ENCODE results near the gene UST. TPM values are rescaled to one million over a fixed set of nuclear protein-coding genes. Genes with fewer than 3 reads are reported as not detected.

UST gene
- total RNA-seq, 1 donor from 2014 or later: 17.1 TPM

DNA sequence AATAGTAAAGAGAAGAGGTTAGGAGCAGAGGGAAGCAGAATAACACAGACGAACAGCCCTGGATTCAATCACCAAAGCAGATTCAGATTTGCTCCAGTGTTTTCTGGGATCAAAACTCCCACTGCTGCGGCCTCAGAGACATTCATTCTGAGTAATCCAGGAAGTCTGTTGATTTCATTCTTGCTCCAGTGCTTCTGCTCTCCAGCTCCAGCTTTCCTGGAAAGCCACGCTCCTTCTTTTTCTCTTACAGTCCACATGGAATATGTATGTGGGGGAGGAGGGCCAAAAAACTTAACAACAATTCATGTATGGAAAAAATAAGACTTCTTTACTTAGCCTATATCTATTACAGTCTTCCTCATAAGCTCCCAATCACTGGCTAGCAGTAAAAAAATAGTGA is 26.4 kb upstream of the UST start:
- no peak for TF ChIP-seq CTCF (IDR thresholded peaks at IDR 0.05)
- peaks cover 11% of the 10 kb centered on the region for H3K4me1 Mint-ChIP-seq (ENCODE audit: low read depth)

DNA sequence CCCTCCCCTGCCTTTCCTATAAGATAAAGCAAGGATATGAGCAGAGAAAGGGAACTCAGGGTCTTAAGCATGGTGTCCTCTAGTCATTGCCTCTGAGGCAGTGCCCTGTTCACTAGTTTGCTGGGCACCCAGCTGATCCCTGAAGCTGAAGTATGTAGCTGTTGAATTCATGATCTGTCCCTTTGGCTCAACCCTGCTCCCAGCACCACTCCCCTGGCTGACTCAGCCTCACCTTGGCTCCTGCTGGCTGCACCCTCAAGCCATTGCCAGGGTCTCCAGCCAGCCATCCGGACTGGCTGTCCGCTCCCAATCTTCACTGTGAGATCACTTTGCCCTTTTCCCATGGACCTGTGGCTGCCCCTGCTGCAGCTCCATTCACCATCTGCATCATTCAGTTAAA is 25.9 kb upstream of the UST start:
- DNase-seq (ENCODE audit: low spot score): no peak
- TF ChIP-seq CTCF (IDR thresholded peaks at IDR 0.05): no peak
- Mint-ChIP-seq H3K27me3 (ENCODE audit: low read depth) (no peaks in the 10 kb centered on the region), H3K4me3 (ENCODE audit: unreplicated experiment) (no peak overlapping the region), H3K4me1 (ENCODE audit: low read depth) (peaks cover 11% of the 10 kb centered on the region), H3K36me3 (ENCODE audit: low read depth) (peaks cover 4% of the 10 kb centered on the region), H3K9me3 (ENCODE audit: low read depth) (peaks cover 12% of the 10 kb centered on the region), H3K27ac (ENCODE audit: unreplicated experiment) (no peak overlapping the region)

More for the DNA sequence above, 26.4 kb upstream of the UST start:
- DNase-seq (ENCODE audit: low spot score): no peak
- Mint-ChIP-seq H3K9me3 (ENCODE audit: low read depth) (peaks cover 9% of the 10 kb centered on the region), H3K36me3 (ENCODE audit: low read depth) (peaks cover 4% of the 10 kb centered on the region), H3K4me3 (ENCODE audit: unreplicated experiment) (no peak overlapping the region), H3K27me3 (ENCODE audit: low read depth) (no peaks in the 10 kb centered on the region), H3K27ac (ENCODE audit: unreplicated experiment) (no peak overlapping the region)

DNA sequence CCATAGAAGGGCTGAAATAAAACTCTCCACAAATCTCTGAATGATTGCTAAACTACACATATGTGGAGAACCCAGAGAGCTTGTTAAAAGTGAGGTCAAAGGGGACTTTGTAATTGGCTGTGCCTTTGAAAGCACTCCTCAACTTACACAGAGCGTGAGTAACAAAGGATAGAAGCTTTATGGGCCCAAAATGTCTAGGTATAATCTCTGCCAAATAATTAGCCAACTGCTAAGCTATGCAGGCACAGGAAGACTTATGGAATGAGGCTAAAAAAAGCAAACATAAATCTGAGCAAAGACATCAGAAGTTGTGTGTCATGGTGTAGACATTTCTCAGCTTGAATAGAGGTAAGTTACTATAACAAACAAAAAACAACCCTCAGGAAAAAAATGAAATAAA is 23.3 kb upstream of the UST start:
- Mint-ChIP-seq H3K4me1 (ENCODE audit: low read depth) (peaks cover 11% of the 10 kb centered on the region), H3K27me3 (ENCODE audit: low read depth) (no peaks in the 10 kb centered on the region), H3K9me3 (ENCODE audit: low read depth) (peaks cover 21% of the 10 kb centered on the region), H3K4me3 (ENCODE audit: unreplicated experiment) (no peak overlapping the region), H3K36me3 (ENCODE audit: low read depth) (peaks cover 5% of the 10 kb centered on the region), H3K27ac (ENCODE audit: unreplicated experiment) (no peak overlapping the region)
- TF ChIP-seq CTCF (IDR thresholded peaks at IDR 0.05): no peak
- no peak for DNase-seq (ENCODE audit: low spot score)

DNA sequence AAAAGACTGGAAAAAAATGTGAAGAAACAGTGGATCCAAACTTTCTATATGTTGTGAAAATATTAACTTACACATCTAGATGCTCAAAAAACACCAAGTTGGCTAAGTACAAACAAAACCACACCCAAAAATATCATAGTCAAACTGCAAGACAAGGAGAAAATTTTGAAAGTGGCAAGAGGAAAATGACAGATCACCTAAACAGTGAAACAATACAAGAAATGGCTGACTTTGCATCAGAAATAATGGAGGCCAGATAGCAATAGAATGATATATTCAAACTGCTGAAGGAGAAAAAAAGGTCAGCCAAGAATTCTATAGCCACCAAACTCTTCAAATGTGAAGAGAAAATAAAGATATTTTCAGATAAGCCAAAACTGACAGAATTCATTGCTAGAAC is 22.4 kb upstream of the UST start:
- peaks cover 5% of the 10 kb centered on the region for H3K36me3 Mint-ChIP-seq (ENCODE audit: low read depth)
- peaks cover 21% of the 10 kb centered on the region for H3K9me3 Mint-ChIP-seq (ENCODE audit: low read depth)
- H3K4me3 Mint-ChIP-seq (ENCODE audit: unreplicated experiment): no peak overlapping the region
- TF ChIP-seq CTCF (IDR thresholded peaks at IDR 0.05): no peak
- peaks cover 3% of the 10 kb centered on the region for H3K27me3 Mint-ChIP-seq (ENCODE audit: low read depth)
- DNase-seq (ENCODE audit: low spot score): no peak
- H3K4me1 Mint-ChIP-seq (ENCODE audit: low read depth): peaks cover 11% of the 10 kb centered on the region
- H3K27ac Mint-ChIP-seq (ENCODE audit: unreplicated experiment): no peak overlapping the region

- no peak for DNase-seq (ENCODE audit: low spot score)
- Mint-ChIP-seq H3K4me1 (ENCODE audit: low read depth) (peaks cover 11% of the 10 kb centered on the region), H3K27ac (ENCODE audit: unreplicated experiment) (no peak overlapping the region), H3K27me3 (ENCODE audit: low read depth) (peaks cover 3% of the 10 kb centered on the region), H3K9me3 (ENCODE audit: low read depth) (peaks cover 21% of the 10 kb centered on the region), H3K4me3 (ENCODE audit: unreplicated experiment) (no peak overlapping the region), H3K36me3 (ENCODE audit: low read depth) (peaks cover 5% of the 10 kb centered on the region)
- TF ChIP-seq CTCF (IDR thresholded peaks at IDR 0.05): no peak
Observed at GRCh38 chr6:148727104-148727503, 19.7 kb upstream of the UST start.
